Osteoblast (primary cell): ENCODE results near the gene STAC3. TPM values are rescaled to one million over a fixed set of nuclear protein-coding genes. Genes with fewer than 3 reads are reported as not detected.
"Not testable (repeated sequence)": the region's sequence is repeated elsewhere in the genome, so short reads cannot be mapped to it uniquely, and the experiment has no call there.

Experiments used
- DNase-seq: peaks from one replicate; pipeline ENCODE4 v3.0.0; 2011; ENCODE audit warnings: low spot score, mixed read lengths; ENCODE audit not compliant: insufficient read length; ENCODE audit errors: missing footprints
- H2AFZ ChIP-seq: 2 replicates; pipeline ENCODE4 v1.6.0; 2011; ENCODE audit warnings: mild to moderate bottlenecking, low read length
- H3K27ac ChIP-seq: 2 replicates; pipeline ENCODE4 v1.5.1; 2011; ENCODE audit warnings: mild to moderate bottlenecking, low read depth, low read length, moderate library complexity
- H3K27me3 ChIP-seq: 2 replicates; pipeline ENCODE4 v1.6.0; 2012; ENCODE audit warnings: mild to moderate bottlenecking, control low read depth, inconsistent platforms, low read length, moderate library complexity; ENCODE audit not compliant: insufficient read depth
- H3K36me3 ChIP-seq: 2 replicates; pipeline ENCODE4 v1.5.1; 2011; ENCODE audit warnings: mild to moderate bottlenecking, low read length, control low read depth, moderate library complexity; ENCODE audit not compliant: insufficient read depth
- H3K4me1 ChIP-seq: 2 replicates; pipeline ENCODE4 v1.5.1; 2011; ENCODE audit warnings: mild to moderate bottlenecking, low read length, control low read depth, moderate library complexity; ENCODE audit not compliant: insufficient read depth
- H3K4me2 ChIP-seq: 2 replicates; pipeline ENCODE4 v1.6.0; 2011; ENCODE audit warnings: mild to moderate bottlenecking, low read length; ENCODE audit not compliant: insufficient read depth
- H3K4me3 ChIP-seq: fragments of 200-600 bp; sonication (generic); 3 replicates; pipeline ENCODE4 v1.5.1; 2012; ENCODE audit warnings: mild to moderate bottlenecking, low read length, inconsistent platforms; ENCODE audit not compliant: insufficient read depth
- H3K79me2 ChIP-seq: 2 replicates; pipeline ENCODE4 v1.6.0; 2012; ENCODE audit warnings: mild to moderate bottlenecking, low read length, control low read depth, inconsistent platforms; ENCODE audit not compliant: insufficient read depth
- H3K9me3 ChIP-seq: 2 replicates; pipeline ENCODE4 v1.5.1; 2011; ENCODE audit warnings: low read depth, low read length, control low read depth
- H4K20me1 ChIP-seq: 2 replicates; pipeline ENCODE4 v1.6.0; 2012; ENCODE audit warnings: mild to moderate bottlenecking, low read length, control low read depth; ENCODE audit not compliant: insufficient read depth
- total RNA-seq: library from RNA; depleted of rRNA; stranded (reverse); fragments of >200 nt; gene quantifications from 2 replicates; pipeline ENCODE4 v1.2.3, GENCODE V29; 2012
- TF ChIP-seq, protein P1 (sequence below): IDR thresholded peaks from 2 replicates; pipeline ENCODE4 v1.5.1; 2011; ENCODE audit warnings: mild to moderate bottlenecking, low read depth, low read length, moderate library complexity; ENCODE audit errors: extremely low read depth

STAC3 gene
- 0.36 and 0.59 TPM in 2 replicates for total RNA-seq

DNA sequence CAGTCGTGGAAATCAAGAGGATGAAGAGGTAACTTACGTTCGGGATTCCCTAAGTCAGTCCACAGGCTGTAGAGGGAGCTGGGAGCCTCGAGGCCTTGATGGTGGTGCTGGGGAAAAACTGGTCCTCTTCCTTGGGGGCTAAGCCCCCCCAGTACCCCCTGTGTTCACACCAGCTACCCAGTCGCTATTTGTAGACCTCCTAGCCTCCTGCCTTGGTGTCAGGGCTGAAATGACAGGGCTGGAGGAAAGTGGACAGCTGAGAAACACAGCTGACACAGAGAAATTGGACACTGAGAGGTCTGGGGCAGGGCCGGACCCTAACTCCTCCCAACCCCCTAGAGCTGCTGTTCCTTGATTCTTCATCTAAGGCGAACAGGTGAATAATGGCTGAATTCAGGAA lies at the start of gene STAC3:
Gene STAC3 (minus strand): TSS at position 232 of the 400 bp plus-strand sequence. CDS start 1,551 bp downstream, outside the sequence.
- Histone ChIP-seq H3K79me2 (no peaks in the 10 kb centered on the region), H3K27me3 (no peaks in the 10 kb centered on the region), H3K36me3 (peaks cover 4% of the 10 kb centered on the region), H4K20me1 (no peaks in the 10 kb centered on the region), H3K4me3 (no peak within 1 kb of the TSS), H3K9me3 (no peaks in the 10 kb centered on the region), H3K4me1 (no peaks in the 10 kb centered on the region), H2AFZ (no peak within 1 kb of the TSS), H3K4me2 (no peak within 1 kb of the TSS), H3K27ac (no peak within 1 kb of the TSS)
- peak; percentile 62 for DNase-seq
- TF ChIP-seq, protein P1, sequence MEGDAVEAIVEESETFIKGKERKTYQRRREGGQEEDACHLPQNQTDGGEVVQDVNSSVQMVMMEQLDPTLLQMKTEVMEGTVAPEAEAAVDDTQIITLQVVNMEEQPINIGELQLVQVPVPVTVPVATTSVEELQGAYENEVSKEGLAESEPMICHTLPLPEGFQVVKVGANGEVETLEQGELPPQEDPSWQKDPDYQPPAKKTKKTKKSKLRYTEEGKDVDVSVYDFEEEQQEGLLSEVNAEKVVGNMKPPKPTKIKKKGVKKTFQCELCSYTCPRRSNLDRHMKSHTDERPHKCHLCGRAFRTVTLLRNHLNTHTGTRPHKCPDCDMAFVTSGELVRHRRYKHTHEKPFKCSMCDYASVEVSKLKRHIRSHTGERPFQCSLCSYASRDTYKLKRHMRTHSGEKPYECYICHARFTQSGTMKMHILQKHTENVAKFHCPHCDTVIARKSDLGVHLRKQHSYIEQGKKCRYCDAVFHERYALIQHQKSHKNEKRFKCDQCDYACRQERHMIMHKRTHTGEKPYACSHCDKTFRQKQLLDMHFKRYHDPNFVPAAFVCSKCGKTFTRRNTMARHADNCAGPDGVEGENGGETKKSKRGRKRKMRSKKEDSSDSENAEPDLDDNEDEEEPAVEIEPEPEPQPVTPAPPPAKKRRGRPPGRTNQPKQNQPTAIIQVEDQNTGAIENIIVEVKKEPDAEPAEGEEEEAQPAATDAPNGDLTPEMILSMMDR: no peak

DNA sequence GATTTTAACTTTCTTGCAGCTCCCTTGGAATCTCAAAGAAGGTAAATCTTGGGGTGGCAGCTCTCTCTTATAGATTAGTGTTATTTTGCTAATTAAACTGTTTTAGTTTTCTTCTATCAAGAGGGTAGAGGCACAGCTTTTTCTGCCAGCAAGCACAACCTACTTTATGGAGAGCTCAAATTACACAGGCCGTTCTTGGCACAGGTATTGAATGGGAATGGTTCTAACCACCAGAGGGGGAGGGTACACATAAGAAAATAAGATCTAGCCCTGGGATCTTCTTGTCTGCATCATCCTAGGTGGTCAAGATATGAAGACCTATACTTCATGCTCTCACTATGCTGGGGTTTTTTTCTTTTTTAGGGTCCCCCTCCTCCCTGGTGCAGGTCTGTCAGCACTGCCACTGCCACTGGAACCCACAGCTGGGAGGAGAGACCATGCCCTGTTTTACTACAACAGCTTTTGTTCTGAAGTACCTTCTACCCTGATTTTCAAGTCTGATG lies 48.6 kb upstream of the STAC3 start:
- no peaks in the 10 kb centered on the region for H3K79me2 ChIP-seq
- no peak overlapping the region for H3K4me2 ChIP-seq
- H3K27me3 ChIP-seq: no peaks in the 10 kb centered on the region
- no peaks in the 10 kb centered on the region for H3K9me3 ChIP-seq
- H4K20me1 ChIP-seq: no peaks in the 10 kb centered on the region
- H3K4me3 ChIP-seq: no peak overlapping the region
- H3K4me1 ChIP-seq: peaks cover 4% of the 10 kb centered on the region
- DNase-seq: no peak
- H3K36me3 ChIP-seq: peaks cover 36% of the 10 kb centered on the region
- TF ChIP-seq, protein P1: no peak
- no peak overlapping the region for H3K27ac ChIP-seq
- H2AFZ ChIP-seq: no peak overlapping the region

DNA sequence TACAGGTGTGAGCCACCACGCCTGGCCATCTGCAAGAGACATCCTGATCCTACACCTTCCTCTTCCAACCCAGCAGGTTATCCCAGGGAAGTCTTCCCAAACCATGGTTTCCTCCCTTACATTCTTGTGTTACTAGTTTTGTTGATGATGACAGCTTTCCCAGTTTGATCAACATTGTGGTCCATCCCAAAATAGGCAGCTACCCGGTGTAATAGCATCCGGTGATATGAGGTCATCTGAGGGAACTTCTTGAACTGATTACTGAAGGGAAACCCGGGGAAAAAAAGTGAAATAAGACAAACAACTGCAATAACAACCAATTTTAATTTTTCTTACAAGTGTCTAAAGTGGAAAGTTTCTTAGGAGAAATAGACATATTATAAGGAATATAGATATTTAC lies 45.3 kb upstream of the STAC3 start:
- TF ChIP-seq, protein P1: no peak

DNA sequence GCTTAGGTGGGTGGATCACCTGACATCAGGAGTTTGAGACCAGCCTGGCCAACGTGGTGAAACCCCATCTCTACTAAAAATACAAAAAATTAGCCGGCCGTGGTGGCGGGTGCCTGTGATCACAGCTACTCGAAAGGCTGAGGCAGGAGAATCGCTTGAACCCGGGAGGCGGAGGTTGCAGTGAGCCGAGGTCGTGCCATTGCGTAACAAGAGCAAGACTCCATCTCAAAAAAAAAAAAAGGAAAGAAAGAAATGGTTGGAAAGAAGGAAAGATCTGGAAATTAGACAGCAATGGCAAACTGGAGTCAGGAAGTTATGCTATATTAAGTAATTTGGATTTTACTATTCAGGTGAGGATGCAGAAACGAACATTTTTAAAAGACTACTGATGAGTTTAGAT lies 31.1 kb upstream of the STAC3 start:
- peaks cover 50% of the 10 kb centered on the region for H3K36me3 ChIP-seq
- H3K4me3 ChIP-seq, H4K20me1 ChIP-seq, DNase-seq, H3K27me3 ChIP-seq, H2AFZ ChIP-seq, H3K4me2 ChIP-seq, H3K27ac ChIP-seq, H3K79me2 ChIP-seq, H3K9me3 ChIP-seq: not testable (repeated sequence)
- H3K4me1 ChIP-seq: peaks cover 15% of the 10 kb centered on the region

More for the DNA sequence above, 45.3 kb upstream of the STAC3 start:
- H3K4me3 ChIP-seq: no peak overlapping the region
- H3K4me1 ChIP-seq: peaks cover 4% of the 10 kb centered on the region
- no peaks in the 10 kb centered on the region for H4K20me1 ChIP-seq
- H2AFZ ChIP-seq: no peak overlapping the region
- no peak for DNase-seq
- no peaks in the 10 kb centered on the region for H3K79me2 ChIP-seq
- H3K27ac ChIP-seq: no peak overlapping the region
- H3K4me2 ChIP-seq: no peak overlapping the region
- H3K27me3 ChIP-seq: no peaks in the 10 kb centered on the region
- H3K9me3 ChIP-seq: no peaks in the 10 kb centered on the region
- peaks cover 45% of the 10 kb centered on the region for H3K36me3 ChIP-seq
